HG02759 (cell line): Measurements from ENCODE around the gene NHERF2.

Source experiments
- ATAC-seq: cut with Tn5 transposase; IDR thresholded peaks from one replicate; pipeline ENCODE4 v1.9.1; 2021; ENCODE audit warnings: mild to moderate bottlenecking, moderate library complexity; ENCODE audit not compliant: unreplicated experiment

Gene NHERF2

DNA sequence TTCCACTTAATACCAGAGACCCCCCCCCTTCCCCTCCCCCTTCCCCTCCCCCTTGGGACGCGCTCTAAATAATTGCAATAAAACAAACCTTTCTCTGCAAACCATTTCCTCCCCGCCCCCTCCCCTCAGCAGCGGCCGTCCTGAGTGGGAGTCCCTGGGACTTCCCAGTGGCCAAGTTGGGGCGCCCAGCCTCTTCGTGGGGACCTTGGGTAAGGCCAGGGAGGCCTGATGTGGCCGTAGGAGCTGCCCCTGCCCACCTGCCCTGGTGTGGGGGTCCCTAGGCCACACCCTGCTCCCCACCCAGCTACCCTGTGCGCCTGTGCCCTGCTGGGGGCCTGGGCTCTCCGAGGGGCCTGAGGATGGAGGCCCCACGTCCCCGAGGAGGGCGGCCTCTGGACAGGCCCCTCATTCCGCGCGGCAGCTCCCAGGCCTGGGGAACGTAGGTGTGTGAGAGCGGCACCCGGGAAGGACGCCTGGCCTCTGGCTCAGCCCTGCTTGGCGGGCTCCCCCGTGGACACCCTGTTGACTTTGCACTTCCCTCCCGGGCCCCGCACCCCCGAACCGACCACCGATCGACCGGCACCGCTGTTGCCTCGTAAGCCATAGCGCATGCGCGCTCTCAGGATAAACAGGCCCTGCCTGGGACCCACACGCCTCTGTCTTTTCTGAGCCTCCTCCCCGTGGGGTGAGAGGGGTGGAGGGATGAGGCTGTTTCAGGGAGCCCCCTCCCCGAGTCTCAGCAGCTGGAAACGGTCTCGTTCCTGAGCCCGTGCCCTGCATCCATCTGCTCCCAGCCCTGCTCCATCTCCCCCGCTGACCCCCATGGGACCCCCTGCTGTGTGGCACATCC is 11.9 kb downstream of the NHERF2 start:
- no peak for ATAC-seq

DNA sequence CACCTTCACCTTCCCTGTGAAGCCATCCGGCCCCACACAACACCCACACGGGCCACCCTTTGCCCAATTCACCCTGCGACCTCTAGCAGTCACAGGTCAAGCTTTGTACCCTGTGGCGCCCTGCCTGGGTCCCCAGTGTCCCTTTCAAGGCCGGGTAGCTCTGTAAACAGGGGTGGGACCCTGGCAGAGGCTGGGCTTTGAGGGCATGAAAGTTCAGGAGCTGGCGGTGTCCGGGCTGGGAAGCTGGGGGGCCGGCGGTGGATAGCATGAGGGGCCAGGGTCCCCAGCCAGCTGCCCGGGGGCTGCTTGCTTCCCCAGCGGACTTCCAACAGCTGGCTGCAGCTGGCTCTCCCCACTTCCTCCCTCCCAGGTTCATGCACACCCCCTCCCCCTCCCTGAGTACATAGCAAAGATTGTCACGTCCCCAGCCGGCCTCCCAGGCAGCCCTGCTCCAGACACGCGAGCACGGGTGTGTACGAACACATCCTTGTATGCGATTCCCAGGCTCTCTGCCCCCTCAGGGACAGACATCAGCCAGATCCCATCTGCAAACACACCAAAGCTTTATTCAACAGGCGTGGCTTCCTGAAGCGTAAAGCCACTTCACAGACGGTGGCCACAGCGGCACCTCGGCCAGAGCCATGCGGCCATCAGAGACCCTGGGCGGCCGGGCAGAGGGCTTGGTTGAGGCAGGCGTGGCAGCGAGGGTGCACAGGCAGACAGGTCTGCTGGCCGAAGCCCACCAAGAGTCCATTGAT is 12.8 kb downstream of the NHERF2 start:
- no peak for ATAC-seq

DNA sequence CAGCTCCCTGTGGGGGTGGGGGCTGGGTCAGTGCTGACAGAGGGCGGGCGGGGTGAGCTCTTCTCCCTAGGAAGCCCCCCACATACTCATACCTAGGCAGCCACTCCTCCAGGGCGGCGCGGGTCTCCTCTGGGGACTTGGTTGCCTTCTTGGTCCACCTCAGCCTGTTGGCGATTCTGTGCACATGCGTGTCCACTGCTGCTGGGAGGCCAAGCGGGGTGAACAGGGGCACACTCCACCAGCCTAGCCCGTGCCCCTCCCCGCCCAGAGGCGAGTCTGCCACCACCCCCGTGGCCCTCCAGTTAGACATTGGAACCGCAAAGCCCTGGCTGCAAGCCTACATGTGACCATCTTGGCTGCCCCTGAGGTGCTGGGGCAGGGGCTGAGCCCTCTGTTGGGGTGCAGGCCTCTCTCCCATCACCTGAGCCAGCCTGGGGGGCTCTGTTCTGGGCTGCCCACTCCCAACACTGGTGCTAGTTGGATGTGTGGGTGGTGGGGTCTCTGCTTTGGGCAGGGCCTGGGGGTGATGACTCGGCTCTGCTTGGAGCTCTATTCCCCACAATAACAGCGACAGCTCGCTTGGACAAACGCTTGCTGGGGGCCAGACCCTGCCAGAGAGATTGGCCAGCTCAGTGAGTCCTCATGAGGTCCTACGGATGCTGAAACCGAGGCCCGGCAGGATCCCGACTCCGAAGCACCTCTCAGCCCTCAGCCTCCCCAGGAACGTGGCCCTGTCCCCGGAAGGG is 13.5 kb downstream of the NHERF2 start:
- no peak for ATAC-seq

DNA sequence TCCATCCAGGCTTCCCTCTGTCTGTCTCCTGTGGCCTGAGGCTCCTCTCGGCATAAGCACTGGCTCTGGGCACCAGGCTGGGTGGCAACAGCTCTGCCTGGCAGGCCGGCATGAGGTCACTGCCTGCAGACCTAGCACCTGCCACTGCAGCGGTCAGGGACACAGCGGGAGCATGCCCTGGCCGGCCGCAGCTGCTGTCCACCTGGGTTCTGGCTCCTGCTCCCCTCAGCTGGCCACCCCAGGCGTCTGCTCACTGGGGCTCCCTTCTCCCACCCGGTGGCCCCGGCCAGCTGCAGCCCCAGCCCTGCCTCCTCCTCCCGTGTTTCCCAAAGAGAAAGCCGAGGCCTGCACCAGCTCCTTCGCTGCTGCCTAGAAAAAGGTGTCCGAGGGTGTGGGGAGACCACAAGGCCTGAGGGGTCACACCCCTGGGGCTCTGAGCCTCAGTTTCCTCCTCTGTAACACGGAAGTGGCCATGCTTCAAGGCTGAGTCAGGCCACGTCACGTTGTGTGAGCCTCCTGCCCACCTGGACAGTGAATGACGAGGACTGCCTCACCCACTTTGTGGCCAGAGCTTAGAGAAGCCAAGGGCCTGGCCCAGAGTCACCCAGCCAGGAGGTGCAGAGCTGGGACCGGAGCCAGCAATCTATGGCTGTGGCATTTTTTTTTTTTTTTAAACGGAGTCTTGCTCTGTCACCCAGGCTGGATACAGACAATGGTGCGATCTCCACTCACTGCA is 14.3 kb downstream of the NHERF2 start:
- ATAC-seq = no peak

DNA sequence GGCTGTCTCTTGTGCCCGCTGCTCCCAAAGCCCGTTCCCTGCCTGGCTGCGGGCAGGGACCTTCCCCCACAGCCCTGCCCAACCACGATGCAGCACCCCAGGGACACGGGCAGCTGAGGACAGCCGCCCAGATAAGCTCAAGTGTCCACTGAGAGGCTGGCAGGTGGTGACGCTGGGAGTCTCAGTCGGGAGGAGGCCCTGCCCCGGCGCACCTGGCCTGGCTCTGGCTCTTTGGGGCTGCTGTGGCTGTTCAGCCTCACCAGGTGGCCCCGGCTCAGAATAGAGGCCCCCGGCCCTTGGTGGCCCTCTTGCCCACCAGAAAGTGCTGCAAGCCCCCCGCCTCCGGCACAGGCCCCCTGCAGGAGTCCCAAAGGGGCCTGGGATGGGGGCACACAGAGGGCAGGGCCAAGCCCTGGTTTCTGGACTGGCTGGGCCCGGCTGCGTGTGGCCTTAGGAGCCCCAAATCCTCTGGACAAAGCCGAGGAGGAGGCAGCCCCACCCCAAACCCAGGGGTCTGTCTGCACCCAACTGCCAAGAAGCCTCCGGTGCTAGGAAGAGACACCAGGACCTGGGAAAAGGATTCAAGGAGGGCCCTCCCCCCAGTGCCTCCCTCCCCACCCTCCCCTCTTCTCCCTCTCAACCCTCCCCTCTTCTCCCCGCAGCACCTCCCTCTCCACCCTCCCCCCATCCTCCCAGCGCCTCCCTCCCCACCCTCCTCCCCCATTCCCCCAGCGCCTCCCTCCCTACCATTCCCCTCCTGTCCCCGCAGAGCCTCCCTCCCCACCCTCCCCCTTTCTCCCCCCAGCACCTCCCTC is 15.7 kb downstream of the NHERF2 start:
- ATAC-seq = no peak

DNA sequence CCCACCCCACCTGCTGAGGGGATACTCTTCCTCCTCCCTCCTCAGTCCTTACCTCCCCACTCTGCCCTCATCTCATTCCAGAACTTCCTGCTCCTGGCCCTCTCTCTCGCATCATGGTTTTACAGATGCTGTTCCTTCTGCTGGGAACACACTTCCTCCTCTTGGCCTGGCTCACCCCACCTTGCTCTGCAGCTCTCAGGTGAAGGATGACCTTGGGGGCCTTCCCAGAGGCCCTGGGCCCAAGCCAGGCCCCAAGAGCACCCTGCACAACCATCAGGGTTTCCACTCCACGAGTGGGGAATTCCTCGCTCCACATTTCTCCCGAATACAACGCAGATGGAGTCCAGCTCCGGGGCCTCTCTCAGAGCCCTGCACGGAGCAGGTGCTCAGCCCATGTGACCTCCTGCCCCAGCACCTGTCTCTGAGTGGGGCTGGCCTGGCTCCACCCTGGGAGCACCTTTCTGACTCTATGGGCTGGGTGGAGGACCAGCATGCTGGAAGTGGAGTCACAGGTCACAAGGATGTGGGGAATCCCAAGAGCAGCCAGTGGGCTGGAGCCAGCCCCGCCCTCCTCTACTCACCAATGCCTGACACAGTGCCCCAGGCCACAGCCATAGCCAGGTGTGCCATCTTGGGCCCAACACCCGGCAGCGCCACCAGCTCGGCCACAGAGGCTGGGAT is 16.4 kb downstream of the NHERF2 start:
- ATAC-seq = no peak

DNA sequence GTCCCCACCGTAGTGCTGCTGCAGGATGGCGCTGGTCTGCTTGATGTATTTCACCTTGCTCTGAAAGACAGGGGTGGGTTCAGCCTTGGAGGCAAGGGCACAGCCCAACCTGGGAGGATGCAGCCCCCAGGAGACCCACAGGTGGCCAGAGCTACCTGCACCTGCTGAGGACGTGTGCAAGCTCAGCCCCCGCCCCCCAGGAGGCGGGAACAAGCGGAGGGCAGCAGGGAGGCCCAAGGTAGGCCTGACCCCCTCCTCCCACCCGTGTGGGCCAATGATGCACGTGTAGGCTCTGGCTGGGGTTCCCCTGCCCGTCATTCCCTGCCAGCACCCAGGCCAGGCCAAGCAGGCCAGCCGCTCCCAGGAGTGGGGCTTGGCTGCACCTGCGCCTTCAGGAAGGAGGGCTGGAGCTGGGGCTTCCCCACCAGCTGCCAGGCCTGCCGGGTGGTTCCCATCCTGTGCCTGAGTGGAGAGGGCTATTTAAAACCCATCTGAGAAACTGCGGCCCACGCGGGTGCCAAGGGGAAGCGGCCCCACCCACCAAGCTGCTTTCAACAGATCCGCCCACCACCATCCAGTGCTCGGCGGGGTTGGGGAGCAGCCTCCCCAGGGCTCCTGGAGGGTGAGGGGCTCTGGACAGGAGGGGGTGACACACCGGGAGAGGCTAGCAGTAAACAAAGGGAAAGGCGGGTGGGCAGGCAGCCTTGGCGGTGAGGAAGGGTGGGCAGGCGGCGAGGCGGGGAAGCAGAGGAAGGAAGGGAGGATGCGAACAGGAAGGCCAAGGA is 17.2 kb downstream of the NHERF2 start:
- ATAC-seq = no peak

DNA sequence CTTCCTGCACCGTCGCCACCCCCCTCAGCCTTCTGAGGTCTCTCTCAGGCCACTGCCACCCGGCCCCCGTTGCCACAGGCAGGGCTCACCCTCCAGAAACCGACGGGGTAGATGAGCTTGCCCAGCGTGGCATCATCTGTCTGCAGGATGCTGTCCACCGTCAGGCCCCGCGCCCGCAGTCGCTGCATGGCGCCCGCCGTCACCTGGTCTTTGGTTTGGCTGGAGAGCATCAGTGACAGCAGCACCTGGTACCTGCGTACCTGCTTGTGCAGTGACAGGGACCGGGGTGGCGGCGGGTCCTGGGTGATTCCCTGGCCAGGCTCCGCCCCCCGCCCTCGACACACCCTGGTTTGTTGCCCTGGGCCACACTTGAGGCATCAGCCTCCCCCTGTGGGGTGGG is 17.8 kb downstream of the NHERF2 start:
- no peak for ATAC-seq

DNA sequence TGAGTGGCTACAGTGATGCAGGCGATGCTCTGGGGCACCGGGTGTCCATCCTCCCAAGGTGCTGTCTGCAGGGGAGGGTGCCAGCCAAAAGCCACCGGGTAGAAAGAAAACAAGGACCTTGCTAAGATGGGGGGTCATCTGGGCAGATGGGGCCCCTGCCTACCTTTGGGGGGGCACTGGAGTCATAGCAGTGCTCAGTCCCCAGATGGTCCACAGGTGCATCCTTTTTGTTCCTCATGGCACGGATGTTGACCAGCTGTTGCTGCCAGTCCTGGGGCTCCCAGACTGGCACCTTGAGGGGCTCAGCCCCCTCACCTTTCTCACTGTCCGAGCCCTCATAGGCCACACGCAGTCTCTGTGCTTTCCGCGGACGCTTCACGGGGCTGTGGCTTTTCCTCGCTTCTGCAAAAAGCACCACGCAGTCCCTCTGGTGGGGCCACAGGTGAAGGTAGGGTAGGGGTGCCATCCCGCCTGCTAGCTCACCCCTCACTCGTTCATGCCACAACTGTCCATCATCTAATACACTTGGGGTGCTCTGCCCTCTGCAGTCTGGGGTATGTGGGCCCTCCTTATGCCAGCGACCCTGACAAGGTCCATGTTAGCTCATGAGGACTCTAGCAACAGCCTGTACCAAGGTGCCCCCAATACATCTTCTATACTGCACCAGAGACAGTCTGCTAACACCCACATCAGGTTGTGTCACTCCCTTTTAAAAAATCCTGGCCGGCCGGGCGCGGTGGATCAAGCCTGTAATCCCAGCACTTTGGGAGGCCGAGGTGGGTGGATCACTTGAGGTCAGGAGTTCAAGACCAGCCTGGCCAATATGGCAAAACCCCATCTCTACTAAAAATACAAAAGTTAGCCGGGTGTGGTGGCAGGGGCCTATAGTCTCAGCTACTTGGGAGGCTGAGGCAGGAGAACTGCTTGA is 19.5 kb downstream of the NHERF2 start:
- ATAC-seq = no peak

DNA sequence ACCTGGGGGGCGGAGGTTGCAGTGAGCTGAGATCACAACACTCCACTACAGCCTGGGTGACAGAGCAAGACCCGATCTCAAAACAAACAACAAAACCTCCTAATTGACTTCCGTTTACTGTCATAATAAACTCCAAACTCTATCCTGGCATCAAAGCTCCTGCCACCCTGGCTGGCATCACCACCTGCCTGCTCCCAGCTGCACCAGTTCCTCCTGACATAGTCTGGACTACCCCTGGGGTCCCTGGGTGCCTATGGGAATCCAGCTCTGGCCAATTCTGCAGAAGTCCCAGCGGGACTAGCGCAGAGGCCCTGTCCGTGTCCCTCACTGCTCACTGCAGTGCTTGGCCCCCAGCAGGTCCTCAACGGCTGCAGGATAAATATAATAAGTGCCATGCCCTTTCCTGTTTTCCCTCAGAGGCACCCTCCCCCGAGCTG is 20.2 kb downstream of the NHERF2 start:
- no peak for ATAC-seq

DNA sequence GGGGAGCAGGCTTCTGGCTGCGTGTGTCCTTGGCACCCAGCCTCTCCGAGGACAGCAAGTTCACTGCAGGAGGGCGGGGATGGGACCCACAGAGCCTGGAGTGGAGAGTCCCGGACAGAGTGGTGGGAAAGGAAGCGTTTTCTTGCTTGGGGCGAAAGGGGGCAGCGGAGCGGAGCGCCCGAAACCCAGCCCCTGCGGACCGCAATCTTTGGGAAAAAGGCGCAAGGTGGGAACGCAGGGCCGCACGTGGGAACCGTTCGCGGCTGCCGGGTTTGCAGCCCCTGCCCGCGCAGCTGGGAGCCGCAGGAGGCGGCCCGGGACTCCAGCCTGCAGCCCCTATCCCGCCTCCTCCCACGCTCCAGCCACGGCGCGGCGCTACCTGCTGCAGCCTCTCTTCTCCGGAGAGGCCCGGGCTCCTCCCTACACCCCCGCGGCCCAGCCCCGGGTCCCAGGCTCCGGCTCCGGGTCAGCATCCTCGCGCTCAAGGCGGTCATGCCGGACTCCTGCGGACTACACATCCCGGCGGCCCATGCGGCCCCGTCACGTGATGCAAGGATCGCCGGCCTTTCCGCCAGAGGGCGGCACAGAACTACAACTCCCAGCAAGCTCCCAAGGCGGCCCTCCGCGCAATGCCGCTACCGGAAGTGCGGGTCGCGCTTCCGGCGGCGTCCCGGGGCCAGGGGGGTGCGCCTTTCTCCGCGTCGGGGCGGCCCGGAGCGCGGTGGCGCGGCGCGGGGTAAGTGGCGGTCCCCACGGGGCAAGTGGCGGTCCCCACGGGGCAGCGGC is 20.8 kb downstream of the NHERF2 start, which contains the start of the genes NTHL1 and TSC2:
NTHL1 (minus strand) TSS at position 505 of the 786 bp plus-strand sequence; CDS start at position 494, 11 bp downstream.
TSC2 (plus strand) TSS at position 656 of the 786 bp plus-strand sequence. CDS start 631 bp downstream, outside the sequence.
- ATAC-seq = peak; percentile 96

DNA sequence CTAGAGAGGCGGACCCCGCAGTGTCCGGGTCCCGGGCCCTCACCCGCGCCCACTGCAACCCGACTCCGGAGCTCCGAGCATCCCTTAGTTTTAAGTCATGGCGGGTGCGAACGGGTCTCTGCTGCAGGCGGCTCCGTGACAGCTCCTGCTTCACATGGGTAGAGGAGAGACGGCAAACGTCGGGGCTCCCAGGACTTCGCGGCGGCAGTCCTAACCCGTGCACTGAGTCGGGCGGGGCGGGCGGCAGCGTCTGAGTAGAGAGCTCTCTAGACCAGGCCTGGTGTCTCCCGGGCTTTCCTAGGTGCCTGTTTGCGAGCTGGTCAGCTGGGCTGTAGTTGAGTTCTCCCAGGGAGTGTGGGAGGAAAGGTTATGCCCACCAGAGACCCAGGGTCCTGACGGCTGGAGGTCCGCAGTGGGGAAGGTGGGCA is 21.4 kb downstream of the NHERF2 start:
- no peak for ATAC-seq

DNA sequence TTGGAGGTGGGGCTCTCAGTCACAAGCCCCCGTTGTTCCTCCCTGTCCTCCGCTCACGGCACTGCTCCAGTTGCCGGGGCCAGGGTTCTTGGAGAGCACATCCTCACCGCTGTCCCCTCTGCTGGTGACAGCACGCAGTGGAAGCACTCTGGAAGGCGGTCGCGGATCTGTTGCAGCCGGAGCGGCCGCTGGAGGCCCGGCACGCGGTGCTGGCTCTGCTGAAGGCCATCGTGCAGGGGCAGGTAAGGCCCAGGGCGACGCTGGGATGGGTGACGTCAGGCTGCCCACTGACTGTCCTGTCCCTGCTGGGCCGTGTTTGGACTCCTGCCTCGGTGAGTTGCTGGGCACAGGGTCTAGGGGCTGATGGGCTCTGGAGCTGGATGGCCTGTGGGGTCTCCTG is 26.5 kb downstream of the NHERF2 start:
- no peak for ATAC-seq

DNA sequence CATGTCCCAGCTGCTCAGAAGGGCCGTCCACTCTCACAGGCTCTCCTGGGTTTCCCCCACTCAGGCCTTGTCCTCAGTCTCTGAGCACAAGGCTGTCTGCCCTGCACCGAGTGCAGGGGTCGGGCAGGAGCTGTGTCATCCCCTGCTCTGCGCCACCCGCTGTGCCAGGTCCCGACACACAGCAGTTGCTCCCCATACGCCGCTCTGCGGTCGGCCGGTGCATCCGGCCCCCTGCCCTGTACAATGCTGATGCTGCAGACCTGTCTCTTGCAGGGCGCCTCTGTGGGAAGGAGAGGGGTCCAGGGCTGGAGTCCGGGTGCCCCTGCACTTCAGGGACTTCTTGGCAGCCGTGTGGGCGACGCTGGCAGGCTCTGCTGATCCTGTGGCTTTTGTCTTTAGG is 27.2 kb downstream of the NHERF2 start:
- ATAC-seq = no peak

DNA sequence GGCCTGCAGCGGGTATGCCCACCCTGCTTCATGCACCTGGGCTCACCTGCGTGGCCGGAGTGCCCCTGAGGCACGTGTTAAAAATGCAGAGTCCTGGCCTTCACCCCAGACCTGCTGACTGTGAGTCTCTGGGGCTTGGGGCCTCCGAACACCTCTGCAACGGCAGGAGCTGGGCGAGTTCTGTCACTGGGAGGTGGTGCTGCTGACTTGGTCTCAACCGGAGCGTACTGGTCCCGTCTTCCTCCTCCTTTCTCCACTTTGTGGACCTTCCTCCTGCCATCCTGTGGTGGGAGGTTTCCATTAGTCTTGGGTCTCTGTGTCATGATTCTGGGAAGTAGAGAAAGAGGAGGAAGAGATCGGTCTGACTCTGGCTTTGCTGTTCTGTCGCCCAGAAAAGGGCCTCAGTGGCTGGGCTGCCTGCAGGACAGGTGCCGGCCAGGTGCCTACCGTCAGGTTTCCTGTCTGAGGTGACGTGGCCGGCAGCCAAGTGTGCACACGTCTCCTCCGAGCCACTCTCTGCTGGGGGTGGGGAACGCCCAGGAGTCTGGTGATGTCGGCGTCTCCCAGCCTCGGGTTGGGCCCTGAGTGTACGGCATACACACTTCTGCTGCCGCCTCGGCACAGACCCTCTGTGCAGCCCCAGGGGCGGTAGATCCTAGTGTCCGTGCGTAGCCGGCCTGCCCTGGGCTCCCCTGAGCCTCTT is 28.0 kb downstream of the NHERF2 start:
- ATAC-seq = no peak

DNA sequence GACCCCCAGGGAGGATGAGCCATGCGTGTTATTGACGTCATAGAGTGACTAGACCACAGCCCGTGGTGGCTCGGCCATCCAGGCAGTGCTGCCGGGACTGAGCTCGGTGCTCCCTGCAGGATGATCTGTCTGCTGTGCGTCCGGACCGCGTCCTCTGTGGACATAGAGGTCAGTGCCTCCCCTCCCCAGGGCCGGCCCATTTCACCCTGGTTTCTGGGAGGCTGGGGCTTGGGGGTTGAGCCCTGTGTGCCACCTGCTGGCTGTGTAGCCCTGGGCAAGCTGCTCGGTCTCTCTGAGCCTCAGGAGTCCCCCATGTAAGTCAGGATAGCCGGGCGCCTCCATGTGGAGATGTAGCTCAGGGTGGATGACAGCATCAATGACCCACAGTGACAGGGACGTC is 29.4 kb downstream of the NHERF2 start:
- no peak for ATAC-seq
